Nephron (organoid): ENCODE data around the gene CRYBG2.
A peak's percentile ranks its signal among the peaks of the same experiment; 100 is the strongest.
"Not testable (repeated sequence)": the region's sequence is repeated elsewhere in the genome, so short reads cannot be mapped to it uniquely, and the experiment has no call there.

Experiments
- H3K27ac Mint-ChIP-seq, 3 experiments: 2 replicates each; pipeline ENCODE4 v1.8.0; 2020; ENCODE audit warnings: mixed read lengths in 3 of 3, mild to moderate bottlenecking in 2 of 3, moderate library complexity in 1 of 3
- H3K27me3 Mint-ChIP-seq: 2 replicates; pipeline ENCODE4 v1.8.0; 2021; ENCODE audit warnings: low read depth, mild to moderate bottlenecking, moderate library complexity, mixed read lengths
- H3K36me3 Mint-ChIP-seq: 2 replicates; pipeline ENCODE4 v1.8.0; 2020; ENCODE audit warnings: low read depth, mixed read lengths
- H3K4me1 Mint-ChIP-seq: 2 replicates; pipeline ENCODE4 v1.8.0; 2020; ENCODE audit warnings: mixed read lengths
- H3K4me3 Mint-ChIP-seq, 3 experiments: 2 replicates each; pipeline ENCODE4 v1.8.0; 2020; ENCODE audit warnings: mild to moderate bottlenecking in 3 of 3, mixed read lengths in 3 of 3, moderate library complexity in 2 of 3
- H3K9me3 Mint-ChIP-seq: 2 replicates; pipeline ENCODE4 v1.8.0; 2020; ENCODE audit warnings: mixed read lengths
- CTCF ChIP-seq, 3 experiments: fragments of 200-600 bp; sonication (generic); IDR thresholded peaks; one replicate each; pipeline ENCODE4 v1.5.0; 2021; ENCODE audit warnings: antibody characterized with exemption in 3 of 3; ENCODE audit not compliant: unreplicated experiment in 3 of 3

Gene CRYBG2

DNA sequence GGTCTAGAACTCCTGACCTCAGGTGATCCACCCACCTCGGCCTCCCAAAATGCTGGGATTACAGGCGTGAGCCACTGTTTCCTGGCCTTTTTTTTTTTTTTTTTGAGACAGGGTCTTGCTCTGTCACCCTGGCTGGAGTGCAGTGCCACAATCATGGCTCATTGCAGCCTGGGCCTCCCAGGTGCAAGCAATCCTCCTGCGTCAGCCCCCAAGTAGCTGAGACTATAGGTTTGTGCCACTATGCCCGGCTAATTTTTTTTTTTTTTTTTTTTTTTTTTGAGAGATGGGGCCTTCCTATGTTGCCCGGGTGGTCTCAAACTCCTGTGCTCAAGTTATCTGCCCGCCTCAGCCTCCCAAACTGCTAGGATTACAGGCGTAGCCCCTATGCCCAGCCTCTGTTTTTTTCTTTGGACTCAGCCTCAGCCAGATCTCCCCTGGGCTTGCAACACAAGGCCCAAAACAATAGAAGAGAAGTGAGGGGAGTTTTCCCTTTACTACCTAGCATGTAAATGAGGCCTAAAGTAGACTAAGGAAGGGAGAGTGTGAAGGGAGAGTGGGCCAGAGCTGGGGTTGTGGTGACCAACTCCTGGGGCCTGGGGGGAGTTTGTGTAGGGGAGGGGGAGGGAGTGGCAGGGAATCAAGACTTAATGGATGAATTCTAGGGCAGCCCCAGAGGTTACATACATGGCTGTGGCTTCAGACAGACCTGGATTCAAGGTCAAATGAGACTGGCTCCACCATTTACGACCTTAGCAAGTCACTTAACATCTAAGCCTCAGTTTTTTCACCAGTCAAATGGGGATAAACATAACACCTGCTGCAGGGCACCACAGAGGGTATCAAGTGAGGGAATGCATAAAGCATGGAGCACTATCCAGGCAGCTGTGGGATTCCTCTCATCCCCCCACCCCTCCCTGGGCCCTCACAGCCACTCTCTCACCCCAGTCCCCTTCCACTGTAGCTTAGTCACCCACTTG, 37.8 kb downstream of the CRYBG2 start:
- Mint-ChIP-seq H3K27me3 (peaks cover 12% of the 10 kb centered on the region), H3K9me3 (no peaks in the 10 kb centered on the region), H3K36me3 (no peaks in the 10 kb centered on the region), H3K27ac (no peak overlapping the region), H3K4me3 (no peak overlapping the region), H3K4me1 (peaks cover under 1% of the 10 kb centered on the region)
- TF ChIP-seq CTCF (IDR thresholded peaks at IDR 0.05; ENCODE audit: unreplicated experiment in 3 of 3) = no peak

GRCh38 chr1:26314501-26314900, 39.4 kb downstream of the CRYBG2 start:
- Mint-ChIP-seq H3K27ac (no peak overlapping the region), H3K4me1 (no peaks in the 10 kb centered on the region), H3K9me3 (no peaks in the 10 kb centered on the region), H3K4me3 (no peak overlapping the region), H3K27me3 (peaks cover 14% of the 10 kb centered on the region), H3K36me3 (no peaks in the 10 kb centered on the region)
- no peak for TF ChIP-seq CTCF (IDR thresholded peaks at IDR 0.05; ENCODE audit: unreplicated experiment in 3 of 3)

GRCh38 chr1:26307966-26308899, 45.7 kb downstream of the CRYBG2 start:
- not testable (repeated sequence) for H3K36me3 Mint-ChIP-seq, H3K27ac Mint-ChIP-seq, H3K9me3 Mint-ChIP-seq
- H3K27me3 Mint-ChIP-seq = peaks cover 13% of the 10 kb centered on the region
- H3K4me3 Mint-ChIP-seq = peak overlapping the region in 1 of 3 experiments; percentile 3
- peaks cover 13% of the 10 kb centered on the region for H3K4me1 Mint-ChIP-seq

DNA sequence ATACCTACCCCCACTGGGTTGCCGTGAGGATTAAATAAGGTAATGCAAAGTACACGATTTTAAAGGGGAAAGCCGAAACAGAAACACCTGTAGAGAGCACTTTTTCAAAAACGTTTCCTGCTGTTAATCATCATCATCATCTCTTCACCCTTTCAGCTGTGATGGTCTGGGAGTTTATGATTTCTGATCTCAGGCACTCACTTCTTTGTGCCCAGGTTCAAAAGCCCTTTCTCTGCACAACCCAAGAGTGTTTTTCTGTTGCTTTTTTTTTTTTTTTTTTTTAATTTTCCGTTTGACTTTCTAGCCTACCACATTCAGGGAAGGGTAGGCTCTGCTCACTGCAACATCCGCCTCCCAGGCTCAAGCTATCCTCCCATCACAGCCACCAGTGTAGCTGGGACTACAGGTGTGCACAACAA, 46.6 kb downstream of the CRYBG2 start:
- Mint-ChIP-seq H3K4me1 (peaks cover 13% of the 10 kb centered on the region), H3K27ac (no peak overlapping the region), H3K9me3 (no peaks in the 10 kb centered on the region), H3K27me3 (peaks cover 13% of the 10 kb centered on the region), H3K4me3 (peak overlapping the region; percentile 65 to 77 (median 77)), H3K36me3 (no peaks in the 10 kb centered on the region)
- TF ChIP-seq CTCF (IDR thresholded peaks at IDR 0.05; ENCODE audit: unreplicated experiment in 3 of 3) = no peak

- no peak for TF ChIP-seq CTCF (IDR thresholded peaks at IDR 0.05; ENCODE audit: unreplicated experiment in 3 of 3)
- H3K36me3 Mint-ChIP-seq = no peaks in the 10 kb centered on the region
- H3K27me3 Mint-ChIP-seq = peaks cover 9% of the 10 kb centered on the region
- H3K4me3 Mint-ChIP-seq = peak within 1 kb of the TSS; percentile 98 to 99 (median 98)
- H3K27ac Mint-ChIP-seq = peak within 1 kb of the TSS; percentile 29 to 64 (median 53)
- no peaks in the 10 kb centered on the region for H3K9me3 Mint-ChIP-seq
- peaks cover 13% of the 10 kb centered on the region for H3K4me1 Mint-ChIP-seq
Measured at GRCh38 chr1:26306290-26307229, 47.4 kb downstream of the CRYBG2 start, which contains the start of gene UBXN11. UBXN11 (minus strand) TSS chr1:26306636; CDS start chr1:26302883, 3,753 bp downstream.
